Measurements from ENCODE around the gene NAA25.
"Not testable (repeated sequence)": the region's sequence is repeated elsewhere in the genome, so short reads cannot be mapped to it uniquely, and the experiment has no call there.

NAA25 gene

DNA sequence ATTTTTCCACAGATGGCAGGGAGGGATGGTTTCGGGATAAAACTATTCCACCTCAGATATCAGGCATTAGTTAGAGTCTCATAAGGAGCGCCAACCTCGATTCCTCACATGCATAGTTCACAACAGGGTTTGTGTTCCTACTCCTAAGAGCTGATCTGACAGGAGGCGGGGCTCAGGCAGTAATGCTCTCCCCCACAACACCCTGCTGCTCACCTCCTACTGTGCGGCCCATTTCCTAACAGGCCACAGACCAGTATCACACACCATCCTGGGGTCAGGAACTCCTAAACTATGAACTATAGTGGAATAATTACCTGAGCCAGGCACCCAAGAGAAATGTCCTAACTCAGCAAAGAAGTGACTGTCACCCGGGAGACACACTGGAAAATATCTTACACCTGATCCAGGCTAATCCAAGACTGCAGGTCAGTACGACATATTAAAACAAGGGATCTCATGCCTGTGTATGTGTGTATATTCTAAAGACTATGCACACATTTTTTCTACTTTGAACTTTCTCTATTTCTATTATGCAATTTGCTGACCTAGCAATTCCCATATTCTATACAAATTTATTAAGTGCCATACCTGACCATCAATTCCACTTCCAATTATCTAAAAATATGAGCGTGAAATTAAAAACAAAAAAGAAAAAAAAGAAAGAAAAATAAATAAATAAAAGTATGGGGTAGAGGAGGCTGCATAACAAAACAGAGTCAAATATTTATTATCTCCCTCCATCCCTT lies 4.7 kb downstream of the NAA25 start (continued):
- TF ChIP-seq ZNF565 (CRISPR knock-in tag; conservative IDR thresholded peaks at IDR 0.05; ENCODE audit: low read depth) (no peak), PATZ1 (CRISPR knock-in tag; IDR thresholded peaks at IDR 0.05; ENCODE audit: borderline replicate concordance) (no peak), ZNF8 (CRISPR knock-in tag; IDR thresholded peaks at IDR 0.05) (no peak), OSR1 (CRISPR knock-in tag; IDR thresholded peaks at IDR 0.05) (no peak), ESRRG (CRISPR knock-in tag; IDR thresholded peaks at IDR 0.05) (no peak), TOX (CRISPR knock-in tag; IDR thresholded peaks at IDR 0.05; ENCODE audit: borderline replicate concordance) (no peak), PPARA (CRISPR knock-in tag; IDR thresholded peaks at IDR 0.05; ENCODE audit: borderline replicate concordance) (no peak), ZNF70 (CRISPR knock-in tag; IDR thresholded peaks at IDR 0.05) (no peak), ARNTL (CRISPR knock-in tag; IDR thresholded peaks at IDR 0.05; ENCODE audit: borderline replicate concordance, low read depth) (no peak)
- TF ChIP-seq, protein P1, sequence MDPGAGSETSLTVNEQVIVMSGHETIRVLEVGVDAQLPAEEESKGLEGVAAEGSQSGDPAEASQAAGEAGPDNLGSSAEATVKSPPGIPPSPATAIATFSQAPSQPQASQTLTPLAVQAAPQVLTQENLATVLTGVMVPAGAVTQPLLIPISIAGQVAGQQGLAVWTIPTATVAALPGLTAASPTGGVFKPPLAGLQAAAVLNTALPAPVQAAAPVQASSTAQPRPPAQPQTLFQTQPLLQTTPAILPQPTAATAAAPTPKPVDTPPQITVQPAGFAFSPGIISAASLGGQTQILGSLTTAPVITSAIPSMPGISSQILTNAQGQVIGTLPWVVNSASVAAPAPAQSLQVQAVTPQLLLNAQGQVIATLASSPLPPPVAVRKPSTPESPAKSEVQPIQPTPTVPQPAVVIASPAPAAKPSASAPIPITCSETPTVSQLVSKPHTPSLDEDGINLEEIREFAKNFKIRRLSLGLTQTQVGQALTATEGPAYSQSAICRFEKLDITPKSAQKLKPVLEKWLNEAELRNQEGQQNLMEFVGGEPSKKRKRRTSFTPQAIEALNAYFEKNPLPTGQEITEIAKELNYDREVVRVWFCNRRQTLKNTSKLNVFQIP (CRISPR knock-in tag; IDR thresholded peaks at IDR 0.05; ENCODE audit: borderline replicate concordance, low read depth): no peak

DNA sequence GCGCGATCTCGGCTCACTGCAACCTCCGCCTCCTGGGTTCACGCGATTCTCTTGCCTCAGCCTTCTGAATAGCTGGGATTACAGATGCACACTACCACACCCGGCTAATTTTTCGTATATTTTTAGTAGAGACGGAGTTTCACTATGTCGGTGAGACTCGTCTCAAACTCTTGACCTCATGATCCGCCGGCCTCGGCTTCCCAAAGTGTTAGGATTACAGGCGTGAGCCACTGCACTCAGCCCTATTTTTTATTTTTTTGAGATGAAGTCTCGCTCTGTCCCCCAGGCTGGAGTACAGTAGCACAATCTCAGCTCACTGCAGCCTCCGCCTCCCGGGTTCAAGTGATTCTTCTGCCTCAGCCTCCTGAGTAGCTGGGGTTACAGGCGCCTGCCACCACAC lies 5.8 kb downstream of the NAA25 start:
- not testable (repeated sequence) for ATAC-seq

DNA sequence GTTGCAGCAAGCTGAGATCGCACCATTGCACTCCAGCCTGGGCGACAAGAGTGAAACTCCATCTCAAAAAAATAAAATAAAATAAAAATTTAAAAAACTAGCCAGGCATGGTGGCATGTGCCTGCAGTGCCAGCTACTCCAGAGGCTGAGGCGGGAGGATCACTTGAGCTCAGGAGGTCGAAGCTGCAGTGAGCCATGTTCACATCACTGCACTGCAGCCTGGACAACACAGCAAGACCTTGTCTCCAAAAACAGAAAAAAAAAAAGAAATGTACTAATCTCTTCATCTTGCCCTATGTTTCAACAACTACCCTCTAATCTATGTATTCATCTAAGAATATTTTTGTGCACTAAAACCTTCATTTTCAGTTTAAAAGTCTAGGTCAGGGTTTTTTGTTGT lies 6.5 kb downstream of the NAA25 start:
- no peak for ATAC-seq
- TF ChIP-seq ZNF70 (CRISPR knock-in tag; IDR thresholded peaks at IDR 0.05) (no peak), ZFP30 (CRISPR knock-in tag; IDR thresholded peaks at IDR 0.05) (no peak), ESRRG (CRISPR knock-in tag; IDR thresholded peaks at IDR 0.05) (no peak)

- ATAC-seq: not testable (repeated sequence)
Measured at GRCh38 chr12:112100500-112100899, 8.1 kb downstream of the NAA25 start.

DNA sequence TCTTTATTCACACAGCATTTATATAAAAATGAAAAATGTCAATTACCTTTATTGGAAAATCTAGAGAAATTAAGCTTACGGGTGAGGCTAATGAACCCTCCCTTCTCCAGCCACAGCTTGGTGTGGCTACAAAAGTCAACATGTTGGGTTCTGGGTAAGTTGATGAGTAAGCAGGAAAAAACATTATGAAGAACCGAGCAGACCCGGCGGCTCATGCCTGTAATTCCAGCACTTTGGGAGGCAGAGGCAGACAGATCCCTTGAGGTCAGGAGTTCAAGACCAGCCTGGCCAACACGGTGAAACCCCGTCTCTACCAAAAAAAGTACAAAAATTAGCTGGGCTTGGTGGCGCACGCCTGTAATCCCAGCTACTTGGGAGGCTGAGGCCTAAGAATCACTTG lies 10.9 kb downstream of the NAA25 start:
- TF ChIP-seq ZNF8 (CRISPR knock-in tag; IDR thresholded peaks at IDR 0.05) (no peak), ARNTL (CRISPR knock-in tag; IDR thresholded peaks at IDR 0.05; ENCODE audit: borderline replicate concordance, low read depth) (no peak), GLIS3 (CRISPR knock-in tag; IDR thresholded peaks at IDR 0.05) (no peak), OSR1 (CRISPR knock-in tag; IDR thresholded peaks at IDR 0.05) (no peak), ZC3H10 (CRISPR knock-in tag; IDR thresholded peaks at IDR 0.05) (no peak), CSRNP3 (CRISPR knock-in tag; IDR thresholded peaks at IDR 0.05) (no peak), TOX (CRISPR knock-in tag; IDR thresholded peaks at IDR 0.05; ENCODE audit: borderline replicate concordance) (no peak), BACH2 (CRISPR knock-in tag; IDR thresholded peaks at IDR 0.05; ENCODE audit: borderline replicate concordance) (no peak), ESRRG (CRISPR knock-in tag; IDR thresholded peaks at IDR 0.05) (no peak), RARB (CRISPR knock-in tag; IDR thresholded peaks at IDR 0.05) (no peak), TSHZ2 (CRISPR knock-in tag; IDR thresholded peaks at IDR 0.05) (no peak), ISL1 (CRISPR knock-in tag; IDR thresholded peaks at IDR 0.05) (no peak), SNAI2 (CRISPR knock-in tag; IDR thresholded peaks at IDR 0.05) (no peak)
- TF ChIP-seq, protein P1 (CRISPR knock-in tag; IDR thresholded peaks at IDR 0.05; ENCODE audit: borderline replicate concordance, low read depth): no peak

More for the DNA sequence above, 10.9 kb downstream of the NAA25 start:
- ATAC-seq: no peak
